Panc1 (cell line): ENCODE measurements around the gene LIPC. TPM values are rescaled to one million over a fixed set of nuclear protein-coding genes. Genes with fewer than 3 reads are reported as not detected.

Experiments
- ATAC-seq: fragments of 200-7000 bp; cut with Tn5 transposase; 2 replicates; pipeline ENCODE4 v1.9.1; 2020; ENCODE audit warnings: mild to moderate bottlenecking, moderate library complexity
- BruUV-seq: library from RNA; stranded (reverse); fragments of 400-500 nt; replicated peaks from 2 replicates; lab custom pipeline; 2021; lab: Mats Ljungman, UMichigan
- CTCF ChIA-PET: fragments of 300-600 bp; sonication (Branson Sonifier 250); formaldehyde crosslinking; loops from one replicate; lab custom pipeline; 2022; ENCODE audit warnings: antibody characterized with exemption; lab: Charles Lee
- POLR2A ChIA-PET: fragments of 300-600 bp; sonication (Branson Sonifier 250); formaldehyde crosslinking; loops from one replicate; lab custom pipeline; 2022; ENCODE audit warnings: antibody characterized with exemption; lab: Charles Lee
- DNase-seq: peaks from one replicate; pipeline ENCODE4 v3.0.0-alpha.2; 2010; ENCODE audit warnings: low read depth, low spot score
- H3K27ac ChIP-seq: 2 replicates; pipeline ENCODE4 v1.5.1; 2011; ENCODE audit warnings: mild to moderate bottlenecking, low read length, inconsistent platforms
- H3K27me3 ChIP-seq: fragments of 200-500 bp; sonication (Bioruptor generic); 2 replicates; pipeline ENCODE4 v1.6.0; 2014; ENCODE audit warnings: low read length, inconsistent platforms; ENCODE audit not compliant: control insufficient read depth, insufficient read depth
- H3K36me3 ChIP-seq: fragments of 200-500 bp; sonication (Bioruptor generic); 2 replicates; pipeline ENCODE4 v1.5.1; 2014; ENCODE audit warnings: inconsistent platforms, mild to moderate bottlenecking, low read length, moderate library complexity; ENCODE audit not compliant: control insufficient read depth, insufficient read depth
- H3K4me1 ChIP-seq: 2 replicates; pipeline ENCODE4 v1.5.1; 2011; ENCODE audit warnings: inconsistent platforms, mild to moderate bottlenecking, low read length, moderate library complexity; ENCODE audit not compliant: control insufficient read depth, insufficient read depth
- H3K4me3 ChIP-seq, 2 experiments: 2 replicates each; pipeline ENCODE4 v1.5.1; 2011 to 2012; ENCODE audit warnings: low read depth in 2 of 2, low read length in 2 of 2, mild to moderate bottlenecking in 2 of 2, inconsistent platforms in 1 of 2, moderate library complexity in 1 of 2
- H3K9me3 ChIP-seq: fragments of 200-500 bp; sonication (Bioruptor generic); 2 replicates; pipeline ENCODE4 v1.5.1; 2014; ENCODE audit warnings: low read depth, mild to moderate bottlenecking, inconsistent platforms, low read length, moderate library complexity; ENCODE audit not compliant: control insufficient read depth, insufficient read depth
- CTCF ChIP-seq: fragments of 450-650 bp; IDR thresholded peaks from 2 replicates; pipeline ENCODE4 v1.5.1; 2017; ENCODE audit warnings: mild to moderate bottlenecking
- POLR2AphosphoS5 ChIP-seq: IDR thresholded peaks from 2 replicates; pipeline ENCODE4 v1.6.1; 2012; ENCODE audit warnings: mild to moderate bottlenecking, low read depth, low read length, moderate library complexity
- REST ChIP-seq, 2 experiments: IDR thresholded peaks; 2 replicates each; pipeline ENCODE4 v1.6.1; 2011 to 2012; ENCODE audit warnings: low read depth in 2 of 2, control low read depth in 1 of 2, low read length in 1 of 2, mild to moderate bottlenecking in 1 of 2, moderate library complexity in 1 of 2; ENCODE audit not compliant: insufficient read depth in 1 of 2
- SIN3A ChIP-seq: IDR thresholded peaks from 2 replicates; pipeline ENCODE4 v1.6.1; 2012; ENCODE audit warnings: low read depth, mild to moderate bottlenecking, low read length, moderate library complexity, borderline replicate concordance; ENCODE audit not compliant: insufficient read depth
- TCF7L2 ChIP-seq: IDR thresholded peaks from 2 replicates; pipeline ENCODE4 v1.6.1; 2011; ENCODE audit warnings: mild to moderate bottlenecking, low read depth, low read length, inconsistent platforms
- in situ Hi-C: cut with HindIII; loops from 2 replicates; pipeline ENCODE4 v1.10.0; 2016; ENCODE audit warnings: low sequenced_read_pairs, low pct_unique_long_range_greater_than_20kb
- intact Hi-C: fragments of 100-400 bp; cut with micrococcal nuclease; formaldehyde crosslinking; loops from one replicate; pipeline ENCODE4 v1.10.0; 2022; ENCODE audit not compliant: unreplicated experiment
- total RNA-seq: library from RNA; stranded (reverse); gene quantifications from one replicate; pipeline ENCODE4 v1.2.1, GENCODE V29; 2021; ENCODE audit not compliant: unreplicated experiment

Gene LIPC
- total RNA-seq, 1 experiment from 2014 or later: not detected

GRCh38 chr15:58478035-58478434 is 46.2 kb downstream of the LIPC start:
- in situ Hi-C loops (no loop called here), intact Hi-C loops (no loop called here)
- H3K4me3 ChIP-seq: no peak overlapping the region
- DNase-seq: no peak
- H3K4me1 ChIP-seq: no peaks in the 10 kb centered on the region; the same call in 1 of the 2 replicates
- no peaks in the 10 kb centered on the region for H3K36me3 ChIP-seq
- no peak for TF ChIP-seq SIN3A
- TF ChIP-seq POLR2AphosphoS5: no peak
- no peak for TF ChIP-seq REST (IDR thresholded peaks at IDR 0.05; ENCODE audit: insufficient read depth in 1 of 2, low read depth in 2 of 2, low read length in 1 of 2)
- no peak for TF ChIP-seq TCF7L2
- TF ChIP-seq CTCF: no peak
- BruUV-seq: no TSS peak
- ChIA-PET POLR2A (no interaction called here), CTCF (interaction anchor here (0.6 kb wide), 1 partner anchor 10 kb away, joined by 3 read pairs; no protein-coding TSS in a partner anchor)
- H3K27me3 ChIP-seq: no peaks in the 10 kb centered on the region
- no peak overlapping the region for H3K27ac ChIP-seq
- ATAC-seq: no peak
- H3K9me3 ChIP-seq: no peaks in the 10 kb centered on the region

- ATAC-seq: no peak
- in situ Hi-C loops (no loop called here), intact Hi-C loops (no loop called here)
- Histone ChIP-seq H3K27ac (no peak overlapping the region), H3K27me3 (no peaks in the 10 kb centered on the region), H3K4me3 (no peak overlapping the region), H3K36me3 (no peaks in the 10 kb centered on the region), H3K9me3 (no peaks in the 10 kb centered on the region), H3K4me1 (no peaks in the 10 kb centered on the region; the same call in 1 of the 2 replicates)
- POLR2A ChIA-PET: no interaction called here
- CTCF ChIA-PET: no interaction called here
- BruUV-seq: no TSS peak
- TF ChIP-seq CTCF (no peak), TCF7L2 (no peak)
- no peak for DNase-seq
Measured at GRCh38 chr15:58478579-58478978, 46.8 kb downstream of the LIPC start.

GRCh38 chr15:58479941-58480340 is 48.1 kb downstream of the LIPC start:
- Histone ChIP-seq H3K4me1 (no peaks in the 10 kb centered on the region), H3K27ac (no peak overlapping the region), H3K9me3 (no peaks in the 10 kb centered on the region), H3K4me3 (no peak overlapping the region), H3K27me3 (no peaks in the 10 kb centered on the region), H3K36me3 (no peaks in the 10 kb centered on the region)
- ATAC-seq (no peak), DNase-seq (no peak)
- BruUV-seq: no TSS peak
- ChIA-PET POLR2A (no interaction called here), CTCF (no interaction called here)
- intact Hi-C loops: no loop called here
- TF ChIP-seq TCF7L2 (no peak), CTCF (no peak), SIN3A (no peak), POLR2AphosphoS5 (no peak), REST (IDR thresholded peaks at IDR 0.05; ENCODE audit: insufficient read depth in 1 of 2, low read depth in 2 of 2, low read length in 1 of 2) (no peak)
- in situ Hi-C loops: no loop called here
